GM12878 (cell line): Measurements from ENCODE around the gene DMD.

Source experiments
- CTCF ChIP-seq, 3 experiments: IDR thresholded peaks in 2 of 3; conservative IDR thresholded peaks in 1 of 3; 2 replicates each; pipeline ENCODE4 v1.5.1; 2011; ENCODE audit warnings: low read depth in 3 of 3, low read length in 3 of 3, mild to moderate bottlenecking in 3 of 3, control low read depth in 2 of 3, moderate library complexity in 2 of 3, inconsistent platforms in 1 of 3, mixed read lengths in 1 of 3; ENCODE audit not compliant: control insufficient read depth in 2 of 3, insufficient read depth in 1 of 3; ENCODE audit errors: extremely low read depth in 1 of 3
- JUND ChIP-seq: IDR thresholded peaks from 2 replicates; pipeline ENCODE4 v1.6.1; 2012; ENCODE audit warnings: low read depth, mild to moderate bottlenecking, low read length, improper control_type of control experiment, moderate library complexity
- STAT3 ChIP-seq: IDR thresholded peaks from 2 replicates; pipeline ENCODE4 v1.6.1; 2011; ENCODE audit warnings: low read depth, low read length, improper control_type of control experiment
- ZNF622 ChIP-seq: fragments of 450-650 bp; IDR thresholded peaks from 2 replicates; pipeline ENCODE4 v1.6.1; 2017; ENCODE audit warnings: mild to moderate bottlenecking, inconsistent platforms

- TF ChIP-seq ZNF622, result no peak
- TF ChIP-seq CTCF (IDR thresholded peaks at IDR 0.05 in 2 of 3, conservative IDR thresholded peaks at IDR 0.05 in 1 of 3; ENCODE audit: control insufficient read depth in 2 of 3, extremely low read depth in 1 of 3, insufficient read depth in 1 of 3, low read depth in 3 of 3, low read length in 3 of 3), result no peak
- TF ChIP-seq STAT3, result no peak
- no peak for TF ChIP-seq JUND
Observed at GRCh38 chrX:31227250-31227649, 1984.1 kb downstream of the DMD start.
